H1 (cell line): ENCODE measurements around the gene SNX19. TPM values are rescaled to one million over a fixed set of nuclear protein-coding genes. Genes with fewer than 3 reads are reported as not detected.

ENCODE experiments used
- CTCF ChIA-PET: fragments of 300-600 bp; sonication (Branson Sonifier 250); formaldehyde crosslinking; loops from one replicate; lab custom pipeline; 2021; ENCODE audit not compliant: partially characterized antibody; lab: Charles Lee
- POLR2A ChIA-PET: fragments of 300-600 bp; sonication (Branson Sonifier 250); formaldehyde crosslinking; loops from one replicate; lab custom pipeline; 2021; ENCODE audit warnings: inconsistent platforms; ENCODE audit not compliant: partially characterized antibody; lab: Charles Lee
- DNase-seq, 2 experiments: peaks; one replicate each; pipeline versions ENCODE4 v3.0.0 to v3.0.0-alpha.2; 2010 to 2022; ENCODE audit warnings: low spot score in 2 of 2, low read depth in 1 of 2, mixed read lengths in 1 of 2
- FAIRE-seq: peaks from 2 replicates; lab custom pipeline; 2011; peaks lifted over from hg19 to GRCh38; lab: Jason Lieb, UNC
- H2AFZ ChIP-seq: 2 replicates; pipeline ENCODE4 v1.8.1; 2012; ENCODE audit warnings: low read length, inconsistent platforms
- H2AK5ac ChIP-seq: 2 replicates; pipeline ENCODE4 v1.6.1; 2013; ENCODE audit warnings: low read depth, low read length
- H2BK120ac ChIP-seq: replicated peaks from 2 replicates; pipeline ENCODE3; 2013; ENCODE audit warnings: low read depth, low read length, inconsistent platforms
- H2BK12ac ChIP-seq: 2 replicates; pipeline ENCODE4 v1.6.1; 2013; ENCODE audit warnings: low read depth, low read length
- H2BK15ac ChIP-seq: 2 replicates; pipeline ENCODE4 v1.6.1; 2013; ENCODE audit warnings: low read length
- H2BK20ac ChIP-seq: 2 replicates; pipeline ENCODE4 v1.6.1; 2013; ENCODE audit warnings: low read length
- H2BK5ac ChIP-seq: 2 replicates; pipeline ENCODE4 v1.6.1; 2013; ENCODE audit warnings: low read depth, low read length
- H3K14ac ChIP-seq: 2 replicates; pipeline ENCODE4 v1.6.1; 2013; ENCODE audit warnings: inconsistent platforms; ENCODE audit not compliant: insufficient read length
- H3K18ac ChIP-seq: 2 replicates; pipeline ENCODE4 v1.6.1; 2013; ENCODE audit warnings: low read length; ENCODE audit errors: extremely low read depth
- H3K23ac ChIP-seq: 2 replicates; pipeline ENCODE4 v1.6.1; 2013; ENCODE audit warnings: inconsistent platforms; ENCODE audit not compliant: insufficient read length
- H3K23me2 ChIP-seq: 2 replicates; pipeline ENCODE4 v1.6.1; 2013; ENCODE audit warnings: low read depth, low read length
- H3K27ac ChIP-seq: 2 replicates; pipeline ENCODE4 v1.6.1; 2011; ENCODE audit warnings: low read depth, low read length, inconsistent platforms
- H3K27me3 ChIP-seq, 4 experiments: replicated peaks in 1 of 4; 1 replicate in 1 of 4; 2 replicates in 3 of 4; pipeline versions ENCODE4 v1.6.1 to v1.8.1; 2011 to 2013; ENCODE audit warnings: low read length in 3 of 4, mild to moderate bottlenecking in 3 of 4, inconsistent platforms in 2 of 4, mixed read lengths in 2 of 4, moderate library complexity in 1 of 4; ENCODE audit not compliant: control insufficient read depth in 3 of 4, insufficient read depth in 3 of 4; ENCODE audit errors: extremely low read depth in 1 of 4
- H3K36me3 ChIP-seq, 4 experiments: 2 replicates each; pipeline versions ENCODE4 v1.6.1 to v1.8.1; 2011 to 2013; ENCODE audit warnings: mild to moderate bottlenecking in 4 of 4, low read length in 3 of 4, moderate library complexity in 2 of 4, control low read depth in 1 of 4, inconsistent platforms in 1 of 4; ENCODE audit not compliant: insufficient read depth in 4 of 4, control insufficient read depth in 2 of 4
- H3K4ac ChIP-seq: replicated peaks from 2 replicates; pipeline ENCODE3; 2013; ENCODE audit warnings: low read length, low read depth, mixed read lengths, inconsistent platforms; ENCODE audit not compliant: insufficient read length
- H3K4me1 ChIP-seq, 4 experiments: replicated peaks in 1 of 4; 1 replicate in 1 of 4; 2 replicates in 3 of 4; pipeline versions ENCODE4 v1.6.1 to v1.8.1; 2011 to 2013; ENCODE audit warnings: low read length in 3 of 4, inconsistent platforms in 2 of 4, mixed read lengths in 1 of 4; ENCODE audit not compliant: insufficient read depth in 4 of 4, control insufficient read depth in 3 of 4
- H3K4me2 ChIP-seq, 2 experiments: 2 replicates each; pipeline versions ENCODE4 v1.6.1 to v1.8.1; 2011 to 2013; ENCODE audit warnings: low read depth in 2 of 2, low read length in 2 of 2, control low read depth in 1 of 2, inconsistent platforms in 1 of 2, mild to moderate bottlenecking in 1 of 2; ENCODE audit not compliant: insufficient read depth in 1 of 2
- H3K4me3 ChIP-seq, 4 experiments: fragments of 200-600, 300-600 bp in 1 of 4; sonication (generic), shearing (Covaris generic), sonication (Bioruptor Twin) in 1 of 4; 2 replicates each; pipeline versions ENCODE4 v1.5.1 to v1.8.1; 2011 to 2016; ENCODE audit warnings: low read length in 4 of 4, low read depth in 3 of 4, control low read depth in 2 of 4, inconsistent platforms in 2 of 4, mild to moderate bottlenecking in 2 of 4, mixed read lengths in 1 of 4, moderate library complexity in 1 of 4; ENCODE audit not compliant: insufficient read depth in 2 of 4; ENCODE audit errors: extremely low read depth in 1 of 4
- H3K56ac ChIP-seq: replicated peaks from 2 replicates; pipeline ENCODE3; 2013; ENCODE audit warnings: low read depth, mild to moderate bottlenecking, mixed read lengths, low read length, inconsistent platforms; ENCODE audit not compliant: insufficient read length
- H3K79me1 ChIP-seq: 2 replicates; pipeline ENCODE4 v1.6.1; 2013; ENCODE audit warnings: low read depth, low read length, control low read depth
- H3K79me2 ChIP-seq, 2 experiments: 2 replicates each; pipeline versions ENCODE4 v1.6.1 to v1.8.1; 2012 to 2013; ENCODE audit warnings: low read length in 2 of 2, mild to moderate bottlenecking in 2 of 2, inconsistent platforms in 1 of 2; ENCODE audit not compliant: insufficient read depth in 2 of 2, control insufficient read depth in 1 of 2
- H3K9ac ChIP-seq, 4 experiments: replicated peaks in 1 of 4; 1 replicate in 1 of 4; 2 replicates in 3 of 4; pipeline versions ENCODE4 v1.6.1 to v1.8.1; 2011 to 2013; ENCODE audit warnings: low read depth in 3 of 4, low read length in 3 of 4, control low read depth in 2 of 4, mild to moderate bottlenecking in 2 of 4, moderate library complexity in 2 of 4, inconsistent platforms in 1 of 4; ENCODE audit errors: extremely low read depth in 1 of 4
- H3K9me3 ChIP-seq, 2 experiments: 2 replicates each; pipeline versions ENCODE4 v1.6.1 to v1.8.1; 2012 to 2013; ENCODE audit warnings: mild to moderate bottlenecking in 2 of 2, moderate library complexity in 2 of 2, control low read depth in 1 of 2, inconsistent platforms in 1 of 2, low read depth in 1 of 2, low read length in 1 of 2, mixed read lengths in 1 of 2; ENCODE audit not compliant: insufficient read depth in 2 of 2
- H4K20me1 ChIP-seq, 2 experiments: replicated peaks in 1 of 2; 2 replicates each; pipeline versions ENCODE3 to v1.8.1; 2011 to 2013; ENCODE audit warnings: inconsistent platforms in 2 of 2, low read length in 2 of 2, mild to moderate bottlenecking in 1 of 2; ENCODE audit not compliant: insufficient read depth in 2 of 2, control insufficient read depth in 1 of 2
- H4K5ac ChIP-seq: 2 replicates; pipeline ENCODE4 v1.6.1; 2013; ENCODE audit warnings: low read length, low read depth, mixed read lengths, inconsistent platforms; ENCODE audit not compliant: insufficient read length
- H4K8ac ChIP-seq: 2 replicates; pipeline ENCODE4 v1.8.0; 2013; ENCODE audit warnings: mild to moderate bottlenecking, moderate library complexity, low read length, inconsistent platforms; ENCODE audit not compliant: insufficient read depth; ENCODE audit errors: extremely low read depth
- H4K91ac ChIP-seq: replicated peaks from 2 replicates; pipeline ENCODE3; 2013; ENCODE audit warnings: low read length, mixed read lengths, inconsistent platforms; ENCODE audit not compliant: insufficient read length
- RNF2 ChIP-seq: fragments of 200-900, 300-1000 bp; sonication (generic); IDR thresholded peaks from 2 replicates; pipeline ENCODE4 v1.7.1; 2016; ENCODE audit warnings: borderline replicate concordance, low read depth, mild to moderate bottlenecking, antibody characterized with exemption, low read length; ENCODE audit not compliant: poor library complexity, severe bottlenecking; ENCODE audit errors: missing control alignments
- WGBS, 2 experiments: shearing (Covaris generic) in 1 of 2; methylation state at CpG; one replicate each; pipeline versions ENCODE4 v1.1.6 to v1.1.7; 2013 to 2015; ENCODE audit warnings: low lambda C conversion rate in 2 of 2, mixed read lengths in 2 of 2, inconsistent platforms in 1 of 2, low coverage in 1 of 2, missing lambda C conversion rate in 1 of 2; ENCODE audit not compliant: insufficient replicate concordance in 2 of 2, insufficient coverage in 1 of 2, insufficient read length in 1 of 2; ENCODE audit errors: extremely low coverage in 1 of 2, missing lambda C conversion rate in 1 of 2; 5-methylcytosine and 5-hydroxymethylcytosine counted together
- polyA plus RNA-seq, 7 experiments: library from polyadenylated mRNA; depleted of rRNA in 3 of 7; stranded (reverse) in 5 of 7; unstranded in 2 of 7; fragments of >200 nt in 5 of 7; fragments of 200-250 nt in 2 of 7; gene quantifications; 1 replicate in 5 of 7; 2 replicates in 1 of 7; 4 replicates in 1 of 7; pipeline versions ENCODE4 v1.2.1 to v1.2.3, GENCODE V29; 2011 to 2013; ENCODE audit warnings: missing spikeins in 2 of 7, mixed read lengths in 2 of 7
- total RNA-seq: library from RNA; stranded (reverse); fragmentation: NEBNext Ultra II Directional; extraction: Animal tissue kit (Norgen Biotek cat#: 25700); gene quantifications from 2 replicates; pipeline ENCODE4 v1.2.1, GENCODE V29; 2021

Gene SNX19
- total and polyA plus RNA-seq, 2 of the 8 experiments (the other 6 are each of a cell fraction or from before 2014, with no cell fraction given): 15.0 to 25.2 TPM

- TF ChIP-seq RNF2: no peak
- TF ChIP-seq, all 59 proteins: peak for 0
- Histone ChIP-seq H2BK5ac (no peak overlapping the region), H3K9ac (no peak overlapping the region), H3K79me2 (no peaks in the 10 kb centered on the region), H3K4ac (no peak overlapping the region), H3K23ac (no peak overlapping the region), H3K27ac (no peak overlapping the region), H3K4me2 (no peak overlapping the region), H3K56ac (no peak overlapping the region), H4K8ac (no peak overlapping the region), H3K36me3 (peaks cover 0 to 15% (median 3%) of the 10 kb centered on the region in 4 experiments; a peak in 4 of 8 replicates), H2BK15ac (no peak overlapping the region), H2BK120ac (no peak overlapping the region), H2AFZ (no peak overlapping the region), H4K20me1 (no peaks in the 10 kb centered on the region), H4K5ac (no peak overlapping the region), H3K79me1 (no peaks in the 10 kb centered on the region), H3K23me2 (no peaks in the 10 kb centered on the region), H2BK20ac (no peak overlapping the region), H3K14ac (no peak overlapping the region), H3K18ac (no peak overlapping the region), H3K27me3 (no peaks in the 10 kb centered on the region), H3K9me3 (no peaks in the 10 kb centered on the region), H2AK5ac (no peak overlapping the region), H3K4me1 (no peaks in the 10 kb centered on the region), H4K91ac (no peak overlapping the region), H2BK12ac (no peak overlapping the region), H3K4me3 (no peak overlapping the region)
- WGBS, 2 experiments: 96% methylated on average over 5 of the region's 5 CpGs; no CpG with 5 or more reads in 1 of the 2 experiments
- FAIRE-seq (no peak), DNase-seq (no peak)
- POLR2A ChIA-PET: no interaction called here
- CTCF ChIA-PET: interaction anchor here (0.9 to 17.8 kb wide), 6 partner anchors 10 to 434 kb away, joined by 3 to 521 read pairs (median 13); partner anchors contain the start of genes ADAMTS15 and ADAMTS8
Measured at GRCh38 chr11:130872102-130872501, 44.2 kb downstream of the SNX19 start.
